Measurements from ENCODE around the gene POLR1C. TPM values are rescaled to one million over a fixed set of nuclear protein-coding genes. Genes with fewer than 3 reads are reported as not detected.

POLR1C gene
- total and polyA plus RNA-seq, 7 donors = 17.5 to 64.5 (median 24.7) TPM

DNA sequence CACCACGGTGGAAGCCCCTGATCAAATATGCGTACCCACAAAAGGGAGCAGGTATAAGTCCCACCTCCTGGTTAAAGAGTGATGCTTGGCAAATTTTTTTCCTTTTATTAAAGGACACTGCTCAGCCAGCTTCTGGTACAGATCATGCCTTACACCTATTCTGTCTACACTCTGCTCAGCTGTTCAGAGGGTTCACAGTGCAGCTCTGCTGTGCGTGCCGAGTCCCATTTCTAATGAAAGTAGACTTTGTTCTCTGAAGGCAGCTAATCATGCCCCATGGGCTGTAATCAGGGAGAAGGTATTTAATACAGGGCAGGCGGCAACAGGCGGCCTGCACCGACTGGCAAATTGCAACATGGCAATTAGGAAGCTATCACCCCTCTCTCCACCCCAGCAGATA, 23.1 kb upstream of the POLR1C start:
- H3K27ac ChIP-seq = no peak overlapping the region
- intact Hi-C loops (cut with DNase I) = no loop called here
- no peaks in the 10 kb centered on the region for H3K27me3 ChIP-seq (ENCODE audit: insufficient read depth in 3 of 3, low read length in 2 of 3)
- no peaks in the 10 kb centered on the region for H3K9me3 ChIP-seq
- WGBS, 3 donors = 90 to 96% (median 90%) methylated on average over 7 of the region's 7 CpGs
- DNase-seq (no peak), ATAC-seq (no peak)
- H3K36me3 ChIP-seq (ENCODE audit: insufficient read depth in 1 of 2, low read depth in 1 of 2) = peaks cover 0 to 23% of the 10 kb centered on the region in 2 donors
- no peak for TF ChIP-seq CTCF (IDR thresholded peaks at IDR 0.05)
- no peak overlapping the region for H3K4me3 ChIP-seq
- H3K4me1 ChIP-seq = peaks cover 25% of the 10 kb centered on the region

GRCh38 chr6:43494321-43494720, 22.6 kb upstream of the POLR1C start:
- no peak for DNase-seq
- Histone ChIP-seq H3K4me1 (peaks cover 25% of the 10 kb centered on the region), H3K27me3 (ENCODE audit: insufficient read depth in 3 of 3, low read length in 2 of 3) (no peaks in the 10 kb centered on the region), H3K4me3 (no peak overlapping the region), H3K27ac (no peak overlapping the region), H3K36me3 (ENCODE audit: insufficient read depth in 1 of 2, low read depth in 1 of 2) (peaks cover 0 to 28% of the 10 kb centered on the region in 2 donors), H3K9me3 (no peaks in the 10 kb centered on the region)
- WGBS, 3 donors = 95 to 97% (median 96%) methylated on average over 6 of the region's 6 CpGs
- intact Hi-C loops (cut with DNase I) = no loop called here
- no peak for ATAC-seq
- no peak for TF ChIP-seq CTCF (IDR thresholded peaks at IDR 0.05)

DNA sequence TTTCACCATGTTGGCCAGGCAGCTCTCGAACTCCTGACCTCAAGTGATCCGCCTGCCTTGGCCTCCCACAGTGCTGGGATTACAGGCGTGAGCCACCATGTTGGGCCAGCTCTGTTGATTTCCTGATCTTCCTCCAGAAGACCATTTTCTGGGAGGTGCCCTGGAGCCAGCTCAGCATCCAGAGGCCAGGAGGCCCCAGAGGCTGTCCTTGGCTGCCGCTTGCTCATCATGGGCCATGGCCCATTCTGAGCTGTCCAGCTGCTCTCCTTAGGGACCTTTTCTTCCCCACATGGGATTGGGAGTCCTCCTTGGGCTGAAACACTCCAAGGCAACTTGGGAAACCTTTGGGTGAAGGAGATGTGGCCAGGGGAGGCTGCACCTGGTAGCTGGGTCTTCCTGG, 22.1 kb upstream of the POLR1C start:
- Histone ChIP-seq H3K27me3 (ENCODE audit: insufficient read depth in 3 of 3, low read length in 2 of 3) (no peaks in the 10 kb centered on the region), H3K36me3 (ENCODE audit: insufficient read depth in 1 of 2, low read depth in 1 of 2) (peaks cover 0 to 33% of the 10 kb centered on the region in 2 donors), H3K9me3 (no peaks in the 10 kb centered on the region), H3K27ac (no peak overlapping the region), H3K4me3 (no peak overlapping the region), H3K4me1 (peaks cover 25% of the 10 kb centered on the region)
- intact Hi-C loops (cut with DNase I) = no loop called here
- DNase-seq = no peak
- no peak for ATAC-seq
- TF ChIP-seq CTCF (IDR thresholded peaks at IDR 0.05) = no peak
- 95 to 99% (median 98%) methylated on average over 4 of the region's 4 CpGs for WGBS, 3 donors

DNA sequence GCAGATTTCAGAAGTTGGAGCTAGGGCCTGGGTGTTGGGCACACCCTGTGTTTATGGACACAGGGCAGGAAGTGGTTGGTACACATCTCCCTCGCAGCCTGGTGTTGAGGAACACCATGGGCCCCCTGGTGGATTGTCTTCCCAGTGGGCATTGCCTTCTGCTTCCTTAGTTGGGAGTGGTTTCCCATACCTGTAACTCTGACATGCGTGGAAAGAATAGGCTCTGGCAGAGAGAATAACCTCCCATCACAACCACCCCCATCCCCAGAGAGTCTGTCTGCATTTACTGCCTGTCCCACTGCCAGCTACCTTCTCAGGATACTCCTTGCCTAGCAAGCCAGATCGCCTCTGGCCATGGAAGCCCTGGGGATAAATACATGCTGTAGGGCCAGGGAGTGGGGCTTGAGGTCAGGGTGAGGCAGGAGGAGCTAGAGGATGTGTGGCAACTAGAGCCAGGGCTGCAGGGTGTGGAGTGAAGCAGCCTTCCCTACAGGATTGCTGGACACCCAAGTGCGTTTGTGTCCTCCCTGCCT, 21.4 kb upstream of the POLR1C start:
- no peak for TF ChIP-seq CTCF (IDR thresholded peaks at IDR 0.05)
- 82 to 84% (median 83%) methylated on average over 4 of the region's 4 CpGs for WGBS, 3 donors
- ATAC-seq (no peak), DNase-seq (no peak)
- no peaks in the 10 kb centered on the region for H3K9me3 ChIP-seq
- H3K27ac ChIP-seq = no peak overlapping the region
- intact Hi-C loops (cut with DNase I) = no loop called here
- H3K4me3 ChIP-seq = no peak overlapping the region
- peaks cover 25% of the 10 kb centered on the region for H3K4me1 ChIP-seq
- H3K27me3 ChIP-seq (ENCODE audit: insufficient read depth in 3 of 3, low read length in 2 of 3) = no peaks in the 10 kb centered on the region
- peaks cover 0 to 40% of the 10 kb centered on the region in 2 donors for H3K36me3 ChIP-seq (ENCODE audit: insufficient read depth in 1 of 2, low read depth in 1 of 2)
